Loucy (cell line): ENCODE measurements around the gene PRICKLE2.

ENCODE experiments used
- CTCF ChIP-seq: fragments of 200-600 bp; sonication (generic); conservative IDR thresholded peaks from 2 replicates; pipeline ENCODE4 v1.5.1; 2014; ENCODE audit warnings: mild to moderate bottlenecking, antibody characterized with exemption, low read length
- EZH2phosphoT487 ChIP-seq: fragments of 200-600 bp; IDR thresholded peaks from 2 replicates; pipeline ENCODE4 v1.6.1; 2018; ENCODE audit warnings: antibody characterized with exemption, mild to moderate bottlenecking, moderate library complexity, borderline replicate concordance

- TF ChIP-seq CTCF = no peak
- no peak for TF ChIP-seq EZH2phosphoT487
Measured at GRCh38 chr3:64072126-64072525, 153.1 kb downstream of the PRICKLE2 start.
